Measurements from ENCODE around the gene TXNDC16. TPM values are rescaled to one million over a fixed set of nuclear protein-coding genes. Genes with fewer than 3 reads are reported as not detected.

The TXNDC16 gene
- total RNA-seq, 2 experiments from 2014 or later = 21.6 to 26.5 TPM

- Histone ChIP-seq H3K4me1 (ENCODE audit: insufficient read depth, low read length, poor library complexity, severe bottlenecking) (peaks cover 52% of the 10 kb centered on the region), H3K36me3 (ENCODE audit: insufficient read depth, low read length) (peaks cover 20% of the 10 kb centered on the region), H3K9me2 (ENCODE audit: insufficient read depth, low read length) (no peaks in the 10 kb centered on the region), H3K27ac (ENCODE audit: low read depth, low read length, poor library complexity, severe bottlenecking) (peak overlapping the region; percentile 84), H3K79me2 (ENCODE audit: insufficient read depth, low read depth, low read length) (peaks cover 59% of the 10 kb centered on the region), H2AFZ (ENCODE audit: low read length) (peak overlapping the region; percentile 47; the same call in 1 of the 2 replicates), H4K20me1 (ENCODE audit: insufficient read depth, low read length) (0 out of 2 replicates have a peak, but pooled peaks cover 6% of the 10 kb centered on the region), H3K4me2 (ENCODE audit: low read length) (peak overlapping the region; percentile 83), H3K9me3 (ENCODE audit: low read length) (no peaks in the 10 kb centered on the region; the same call in 1 of the 2 replicates), H3K4me3 (ENCODE audit: low read depth, low read length, poor library complexity, severe bottlenecking) (peak overlapping the region; percentile 99)
- intact Hi-C loops (cut with micrococcal nuclease; ENCODE audit: unreplicated experiment) = loop anchor here (2.0 to 5.0 kb wide), 4 partner anchors 181 to 1309 kb away; partner anchors contain the start of genes STYX and TMX1
- DNase-seq (ENCODE audit: low spot score) = peak; percentile 5
- ChIA-PET CTCF (ENCODE audit: unreplicated experiment) (interaction anchor here (1.1 kb wide), 1 partner anchor 191 kb away, joined by 5 read pairs; no protein-coding TSS in a partner anchor), POLR2A (interaction anchor here (0.6 to 1.9 kb wide), 9 partner anchors 8 to 291 kb away, joined by 3 to 23 read pairs (median 4); no protein-coding TSS in a partner anchor)
- no TSS peak for BruUV-seq (replicated peaks)
- TF ChIP-seq CTCF (conservative IDR thresholded peaks at IDR 0.05; ENCODE audit: low read length) = no peak
- TF ChIP-seq EZH2phosphoT487 (IDR thresholded peaks at IDR 0.05; ENCODE audit: borderline replicate concordance, low read depth, low read length) = no peak
Observed at GRCh38 chr14:52551205-52551604, 1.1 kb downstream of the TXNDC16 start.

DNA sequence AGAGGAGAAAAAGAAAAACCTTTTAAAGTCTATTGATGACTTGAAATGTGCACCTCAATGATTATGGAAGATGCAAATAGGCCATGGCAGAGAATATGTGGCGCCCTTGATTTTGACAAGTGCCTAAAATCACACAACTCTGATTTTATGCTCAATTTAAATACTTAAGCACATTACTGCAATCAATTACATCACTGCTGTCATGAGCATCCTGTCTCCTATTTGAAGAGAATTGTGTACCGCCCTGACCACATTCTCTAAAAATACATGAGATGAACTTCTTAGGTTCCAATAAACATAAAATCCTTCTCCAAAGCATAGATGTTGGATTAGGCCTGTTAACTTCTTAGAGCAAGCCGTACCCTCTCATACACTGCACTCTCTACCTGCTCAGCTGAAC lies 1.6 kb downstream of the TXNDC16 start:
- Histone ChIP-seq H3K9me3 (ENCODE audit: low read length) (no peaks in the 10 kb centered on the region; the same call in 1 of the 2 replicates), H3K36me3 (ENCODE audit: insufficient read depth, low read length) (peaks cover 20% of the 10 kb centered on the region), H3K9me2 (ENCODE audit: insufficient read depth, low read length) (no peaks in the 10 kb centered on the region), H3K4me3 (ENCODE audit: low read depth, low read length, poor library complexity, severe bottlenecking) (peak overlapping the region; percentile 99), H3K4me1 (ENCODE audit: insufficient read depth, low read length, poor library complexity, severe bottlenecking) (peaks cover 58% of the 10 kb centered on the region), H3K27ac (ENCODE audit: low read depth, low read length, poor library complexity, severe bottlenecking) (peak overlapping the region; percentile 84), H3K4me2 (ENCODE audit: low read length) (peak overlapping the region; percentile 83), H4K20me1 (ENCODE audit: insufficient read depth, low read length) (0 out of 2 replicates have a peak, but pooled peaks cover 6% of the 10 kb centered on the region), H3K79me2 (ENCODE audit: insufficient read depth, low read depth, low read length) (peaks cover 64% of the 10 kb centered on the region), H2AFZ (ENCODE audit: low read length) (peak overlapping the region; percentile 47; the same call in 1 of the 2 replicates)
- DNase-seq (ENCODE audit: low spot score) = peak; percentile 22
- no TSS peak for BruUV-seq (replicated peaks)
- TF ChIP-seq EZH2phosphoT487 (IDR thresholded peaks at IDR 0.05; ENCODE audit: borderline replicate concordance, low read depth, low read length) (no peak), CTCF (conservative IDR thresholded peaks at IDR 0.05; ENCODE audit: low read length) (no peak)
- ChIA-PET POLR2A (interaction anchor here (0.5 to 1.7 kb wide), 6 partner anchors 11 to 291 kb away, joined by 3 to 5 read pairs (median 4); no protein-coding TSS in a partner anchor), CTCF (ENCODE audit: unreplicated experiment) (no interaction called here)
- intact Hi-C loops (cut with micrococcal nuclease; ENCODE audit: unreplicated experiment) = loop anchor here (2.0 to 5.0 kb wide), 4 partner anchors 182 to 1308 kb away; partner anchors contain the start of genes STYX and TMX1

DNA sequence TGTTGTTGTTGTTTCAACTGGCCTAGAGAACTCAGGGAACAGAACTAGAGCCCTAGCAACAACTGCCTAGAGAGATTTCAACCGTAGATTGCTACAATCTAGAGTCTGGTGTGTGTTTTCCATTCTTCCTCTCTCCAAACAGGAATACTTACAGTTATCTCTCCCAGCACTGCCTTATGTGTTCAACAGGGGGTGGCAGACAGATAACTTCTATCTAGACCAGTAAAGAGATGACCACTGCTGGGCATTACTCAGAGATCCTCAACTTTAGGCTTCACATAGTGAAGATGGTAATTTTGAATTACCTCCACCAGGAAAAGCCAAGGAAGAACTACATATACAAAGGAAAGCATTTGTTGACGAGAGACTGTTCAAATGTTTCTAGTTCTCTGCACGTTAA lies 4.8 kb downstream of the TXNDC16 start:
- Histone ChIP-seq H3K36me3 (ENCODE audit: insufficient read depth, low read length) (peaks cover 33% of the 10 kb centered on the region), H3K4me1 (ENCODE audit: insufficient read depth, low read length, poor library complexity, severe bottlenecking) (peaks cover 58% of the 10 kb centered on the region), H4K20me1 (ENCODE audit: insufficient read depth, low read length) (0 out of 2 replicates have a peak, but pooled peaks cover 6% of the 10 kb centered on the region), H3K9me2 (ENCODE audit: insufficient read depth, low read length) (no peaks in the 10 kb centered on the region), H3K79me2 (ENCODE audit: insufficient read depth, low read depth, low read length) (peaks cover 89% of the 10 kb centered on the region), H3K4me3 (ENCODE audit: low read depth, low read length, poor library complexity, severe bottlenecking) (peak overlapping the region; percentile 55), H2AFZ (ENCODE audit: low read length) (no peak overlapping the region), H3K9me3 (ENCODE audit: low read length) (no peaks in the 10 kb centered on the region; the same call in 1 of the 2 replicates), H3K4me2 (ENCODE audit: low read length) (peak overlapping the region; percentile 76), H3K27ac (ENCODE audit: low read depth, low read length, poor library complexity, severe bottlenecking) (peak overlapping the region; percentile 84)
- intact Hi-C loops (cut with micrococcal nuclease; ENCODE audit: unreplicated experiment) = loop anchor here (5.0 kb wide), 1 partner anchor 895 kb away; the partner anchor contains the start of gene FRMD6
- no peak for DNase-seq (ENCODE audit: low spot score)
- TF ChIP-seq CTCF (conservative IDR thresholded peaks at IDR 0.05; ENCODE audit: low read length) (0 out of 2 replicates have a peak, but pooled peaks have one; percentile 21), EZH2phosphoT487 (IDR thresholded peaks at IDR 0.05; ENCODE audit: borderline replicate concordance, low read depth, low read length) (no peak)
- BruUV-seq (replicated peaks) = no TSS peak
- CTCF ChIA-PET (ENCODE audit: unreplicated experiment) = no interaction called here
- POLR2A ChIA-PET = no interaction called here

Data from OCI-LY7 (cell line).